Hematopoietic multipotent progenitor cell (in vitro differentiated cells): Measurements from ENCODE around the gene CDK5RAP1. TPM values are rescaled to one million over a fixed set of nuclear protein-coding genes. Genes with fewer than 3 reads are reported as not detected.

Experiments
- total RNA-seq: library from RNA; depleted of rRNA; stranded (reverse); fragments of >200 nt; gene quantifications from one replicate; pipeline ENCODE4 v1.2.3, GENCODE V29; 2012

CDK5RAP1 gene
- total RNA-seq, 1 donor: 21.8 TPM

Other genes starting within 250 kb of the CDK5RAP1 start
- not detected for gene BPIFA2, start 233.4 kb downstream of the CDK5RAP1 start, total RNA-seq
- gene BPIFA3, start 184.2 kb downstream of the CDK5RAP1 start, total RNA-seq: not detected
- not detected for gene BPIFA1, start 165.5 kb downstream of the CDK5RAP1 start, total RNA-seq
- not detected for gene BPIFB1, start 118.3 kb downstream of the CDK5RAP1 start, total RNA-seq
- 3.0 TPM for gene SNTA1, start 42.2 kb upstream of the CDK5RAP1 start, total RNA-seq
- 15.1 TPM for gene CBFA2T2, start 88.6 kb upstream of the CDK5RAP1 start, total RNA-seq